Fibroblast of lung (primary cell): ENCODE results near the gene FLNC. TPM values are rescaled to one million over a fixed set of nuclear protein-coding genes. Genes with fewer than 3 reads are reported as not detected.

ENCODE experiments used
- DNase-seq, 2 donors: peaks; one replicate each; pipeline versions ENCODE4 v3.0.0 to v3.0.0-alpha.2; 2010; ENCODE audit warnings: low read depth in 2 of 2
- H2AFZ ChIP-seq: 2 replicates; pipeline ENCODE4 v1.5.1; 2012; ENCODE audit warnings: low read length, control low read depth, inconsistent platforms
- H3K27ac ChIP-seq: 2 replicates; pipeline ENCODE4 v1.5.1; 2011; ENCODE audit warnings: low read length, control low read depth; ENCODE audit not compliant: insufficient read depth
- H3K27me3 ChIP-seq: 2 replicates; pipeline ENCODE4 v1.5.1; 2011; ENCODE audit warnings: mild to moderate bottlenecking, low read length; ENCODE audit not compliant: control insufficient read depth, insufficient read depth
- H3K36me3 ChIP-seq: 2 replicates; pipeline ENCODE4 v1.5.1; 2011; ENCODE audit warnings: low read length; ENCODE audit not compliant: control insufficient read depth, insufficient read depth
- H3K4me1 ChIP-seq: 2 replicates; pipeline ENCODE4 v1.5.1; 2011; ENCODE audit warnings: low read length; ENCODE audit not compliant: control insufficient read depth, insufficient read depth; ENCODE audit errors: extremely low read depth
- H3K4me2 ChIP-seq: 2 replicates; pipeline ENCODE4 v1.5.1; 2011; ENCODE audit warnings: low read length, control low read depth; ENCODE audit not compliant: insufficient read depth; ENCODE audit errors: extremely low read depth
- H3K4me3 ChIP-seq, 4 experiments: fragments of 200-600 bp in 1 of 4; sonication (generic) in 1 of 4; replicated peaks in 1 of 4; 2 replicates each; pipeline ENCODE4 v1.5.1; 2011 to 2016; ENCODE audit warnings: low read length in 4 of 4, low read depth in 3 of 4, mild to moderate bottlenecking in 3 of 4, control low read depth in 2 of 4, inconsistent platforms in 1 of 4, mixed read lengths in 1 of 4; ENCODE audit not compliant: insufficient read depth in 1 of 4; ENCODE audit errors: control extremely low read depth in 1 of 4
- H3K79me2 ChIP-seq: 2 replicates; pipeline ENCODE4 v1.5.1; 2012; ENCODE audit warnings: mild to moderate bottlenecking, low read length, inconsistent platforms; ENCODE audit not compliant: control insufficient read depth, insufficient read depth
- H3K9ac ChIP-seq: 2 replicates; pipeline ENCODE4 v1.5.1; 2011; ENCODE audit warnings: mild to moderate bottlenecking, low read length, control low read depth; ENCODE audit not compliant: insufficient read depth
- H3K9me3 ChIP-seq: 2 replicates; pipeline ENCODE4 v1.5.1; 2012; ENCODE audit warnings: low read depth, low read length; ENCODE audit not compliant: control insufficient read depth, insufficient read depth
- H4K20me1 ChIP-seq: 2 replicates; pipeline ENCODE4 v1.5.1; 2011; ENCODE audit warnings: low read length; ENCODE audit not compliant: control insufficient read depth, insufficient read depth; ENCODE audit errors: extremely low read depth
- CTCF ChIP-seq, 2 donors: IDR thresholded peaks in 1 of 2; conservative IDR thresholded peaks in 1 of 2; 1 replicate in 1 of 2; 2 replicates in 1 of 2; pipeline ENCODE4 v1.5.1; 2011 to 2012; ENCODE audit warnings: low read length in 2 of 2, control low read depth in 1 of 2, inconsistent platforms in 1 of 2, low read depth in 1 of 2, mild to moderate bottlenecking in 1 of 2
- EZH2 ChIP-seq: IDR thresholded peaks from 2 replicates; pipeline ENCODE4 v1.5.1; 2012; ENCODE audit warnings: low read length, control low read depth, mild to moderate bottlenecking; ENCODE audit errors: missing control alignments
- polyA plus RNA-seq, 2 donors: library from polyadenylated mRNA; depleted of rRNA in 1 of 2; stranded (reverse) in 1 of 2; unstranded in 1 of 2; fragments of >200 nt; gene quantifications; 2 replicates each; pipeline ENCODE4 v1.2.1, GENCODE V29; 2011 to 2012; ENCODE audit warnings: missing spikeins in 1 of 2
- total RNA-seq: library from RNA; depleted of rRNA; stranded (reverse); fragments of >200 nt; gene quantifications from 2 replicates; pipeline ENCODE4 v1.2.1, GENCODE V29; 2014

FLNC gene
- total and polyA plus RNA-seq, 2 donors (not counting 1 experiment from before 2014, with no cell fraction given), result 29.3 to 191 TPM

- Histone ChIP-seq H3K9ac (no peak overlapping the region), H3K4me2 (no peak overlapping the region), H3K79me2 (no peaks in the 10 kb centered on the region), H2AFZ (no peak overlapping the region), H3K4me3 (no peak overlapping the region), H3K9me3 (no peaks in the 10 kb centered on the region), H3K27ac (no peak overlapping the region), H3K4me1 (no peaks in the 10 kb centered on the region), H3K27me3 (no peaks in the 10 kb centered on the region), H3K36me3 (no peaks in the 10 kb centered on the region), H4K20me1 (no peaks in the 10 kb centered on the region)
- no peak for DNase-seq
- TF ChIP-seq CTCF (conservative IDR thresholded peaks at IDR 0.05 in 1 of 2, IDR thresholded peaks at IDR 0.05 in 1 of 2; ENCODE audit: low read depth in 1 of 2, low read length in 2 of 2) (no peak), EZH2 (no peak)
These were observed 42.2 kb downstream of the FLNC start for GRCh38 chr7:128872394-128872824.

- Histone ChIP-seq H3K36me3 (no peaks in the 10 kb centered on the region), H3K4me1 (no peaks in the 10 kb centered on the region), H3K4me3 (no peak overlapping the region), H3K27ac (no peak overlapping the region), H3K79me2 (no peaks in the 10 kb centered on the region), H2AFZ (no peak overlapping the region), H3K9me3 (no peaks in the 10 kb centered on the region), H3K4me2 (no peak overlapping the region), H3K9ac (no peak overlapping the region), H4K20me1 (no peaks in the 10 kb centered on the region), H3K27me3 (no peaks in the 10 kb centered on the region)
- DNase-seq, result no peak
- TF ChIP-seq EZH2 (no peak), CTCF (conservative IDR thresholded peaks at IDR 0.05 in 1 of 2, IDR thresholded peaks at IDR 0.05 in 1 of 2; ENCODE audit: low read depth in 1 of 2, low read length in 2 of 2) (no peak)
These were observed 43.0 kb downstream of the FLNC start for GRCh38 chr7:128873234-128873633.

- no peaks in the 10 kb centered on the region for H4K20me1 ChIP-seq
- H2AFZ ChIP-seq, result no peak overlapping the region
- no peak for TF ChIP-seq EZH2
- TF ChIP-seq CTCF (conservative IDR thresholded peaks at IDR 0.05 in 1 of 2, IDR thresholded peaks at IDR 0.05 in 1 of 2; ENCODE audit: low read depth in 1 of 2, low read length in 2 of 2), result no peak
- H3K4me3 ChIP-seq, result no peak overlapping the region
- H3K9me3 ChIP-seq, result no peaks in the 10 kb centered on the region
- DNase-seq, result no peak
- H3K4me2 ChIP-seq, result no peak overlapping the region
- no peaks in the 10 kb centered on the region for H3K79me2 ChIP-seq
- no peak overlapping the region for H3K9ac ChIP-seq
- no peaks in the 10 kb centered on the region for H3K4me1 ChIP-seq
- no peaks in the 10 kb centered on the region for H3K36me3 ChIP-seq
- no peaks in the 10 kb centered on the region for H3K27me3 ChIP-seq
- no peak overlapping the region for H3K27ac ChIP-seq
These were observed 44.2 kb downstream of the FLNC start for GRCh38 chr7:128874140-128875031.
